Common myeloid progenitor, CD34-positive (primary cell): ENCODE data around the gene ZRANB3.

ENCODE experiments used
- CTCF ChIA-PET: fragments of 350-600 bp; sonication (Branson Sonifier 250); formaldehyde crosslinking; loops from one replicate; lab custom pipeline; 2021; ENCODE audit warnings: antibody characterized with exemption; lab: Charles Lee
- POLR2A ChIA-PET: fragments of 350-600 bp; sonication (Branson Sonifier 250); formaldehyde crosslinking; loops from one replicate; lab custom pipeline; 2021; ENCODE audit warnings: antibody characterized with exemption; lab: Charles Lee
- DNase-seq, 3 donors: peaks; one replicate each; pipeline versions ENCODE4 v3.0.0 to v3.0.0-alpha.2; 2013
- H3K27ac ChIP-seq, 2 experiments: 1 replicate in 1 of 2; 2 replicates in 1 of 2; pipeline ENCODE4 v1.7.0; 2013; ENCODE audit warnings: inconsistent platforms in 2 of 2, low read length in 2 of 2, mild to moderate bottlenecking in 2 of 2, low read depth in 1 of 2, moderate library complexity in 1 of 2; ENCODE audit not compliant: severe bottlenecking in 2 of 2, insufficient read depth in 1 of 2, poor library complexity in 1 of 2
- H3K27me3 ChIP-seq, 5 experiments: replicated peaks in 2 of 5; 1 replicate in 3 of 5; 2 replicates in 2 of 5; pipeline versions ENCODE4 v1.6.1 to v1.7.0; 2013; ENCODE audit warnings: low read length in 4 of 5, mild to moderate bottlenecking in 2 of 5, moderate library complexity in 2 of 5, inconsistent platforms in 1 of 5; ENCODE audit not compliant: insufficient read depth in 5 of 5, control insufficient read depth in 4 of 5
- H3K36me3 ChIP-seq, 4 experiments: 1 replicate in 2 of 4; 2 replicates in 2 of 4; pipeline versions ENCODE4 v1.6.1 to v1.7.0; 2013; ENCODE audit warnings: low read length in 3 of 4, control low read depth in 1 of 4, mild to moderate bottlenecking in 1 of 4; ENCODE audit not compliant: control insufficient read depth in 4 of 4, insufficient read depth in 4 of 4
- H3K4me1 ChIP-seq, 4 experiments: 1 replicate in 3 of 4; 2 replicates in 1 of 4; pipeline versions ENCODE4 v1.6.1 to v1.7.1; 2013; ENCODE audit warnings: low read length in 3 of 4, mild to moderate bottlenecking in 3 of 4, control low read depth in 1 of 4, inconsistent platforms in 1 of 4, moderate library complexity in 1 of 4; ENCODE audit not compliant: control insufficient read depth in 4 of 4, insufficient read depth in 4 of 4; ENCODE audit errors: control extremely low read depth in 1 of 4
- H3K4me3 ChIP-seq, 7 experiments: 1 replicate in 4 of 7; 2 replicates in 3 of 7; pipeline versions ENCODE4 v1.5.1 to v1.7.0; 2013; ENCODE audit warnings: mild to moderate bottlenecking in 7 of 7, low read length in 6 of 7, moderate library complexity in 6 of 7, inconsistent platforms in 2 of 7, low read depth in 2 of 7, control low read depth in 1 of 7; ENCODE audit not compliant: insufficient read depth in 4 of 7, control insufficient read depth in 1 of 7; ENCODE audit errors: extremely low read depth in 1 of 7
- H3K9me3 ChIP-seq, 5 experiments: 1 replicate in 4 of 5; 2 replicates in 1 of 5; pipeline versions ENCODE4 v1.6.1 to v1.7.1; 2013; ENCODE audit warnings: low read length in 4 of 5, mild to moderate bottlenecking in 2 of 5, inconsistent platforms in 1 of 5, low read depth in 1 of 5, moderate library complexity in 1 of 5; ENCODE audit not compliant: control insufficient read depth in 4 of 5, insufficient read depth in 2 of 5; ENCODE audit errors: control extremely low read depth in 1 of 5
- WGBS: methylation state at CpG from one replicate; pipeline ENCODE4 v1.1.5; 2013; ENCODE audit not compliant: insufficient coverage; 5-methylcytosine and 5-hydroxymethylcytosine counted together

The ZRANB3 gene

DNA sequence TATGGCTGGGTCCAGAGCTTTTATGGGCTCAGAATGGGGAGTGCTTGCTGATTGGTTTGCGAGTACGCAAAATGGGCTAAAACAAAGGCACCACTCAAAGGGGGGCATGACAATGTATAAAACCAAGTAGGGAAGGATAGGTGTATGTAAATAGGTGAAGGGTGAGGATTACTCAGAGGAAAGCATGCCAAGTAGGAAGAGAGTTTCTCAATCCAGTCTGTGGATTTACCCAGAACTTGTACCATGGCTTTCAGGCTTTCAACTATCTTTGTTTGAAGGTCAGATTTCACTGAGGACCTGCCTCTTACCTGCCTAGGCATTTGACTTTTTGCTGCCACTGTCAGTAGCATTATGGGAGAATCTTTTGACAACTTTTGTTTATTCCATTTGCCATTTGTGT lies 386.7 kb downstream of the ZRANB3 start:
- WGBS, result 90% methylated on average over 2 of the region's 2 CpGs
- DNase-seq, result no peak
- ChIA-PET CTCF (no interaction called here), POLR2A (no interaction called here)
- Histone ChIP-seq H3K4me1 (no peaks in the 10 kb centered on the region), H3K36me3 (peaks cover 14 to 51% (median 18%) of the 10 kb centered on the region in 4 experiments), H3K27ac (no peak overlapping the region), H3K4me3 (no peak overlapping the region), H3K9me3 (peaks cover 2 to 22% (median 9%) of the 10 kb centered on the region in 5 experiments), H3K27me3 (no peaks in the 10 kb centered on the region)

DNA sequence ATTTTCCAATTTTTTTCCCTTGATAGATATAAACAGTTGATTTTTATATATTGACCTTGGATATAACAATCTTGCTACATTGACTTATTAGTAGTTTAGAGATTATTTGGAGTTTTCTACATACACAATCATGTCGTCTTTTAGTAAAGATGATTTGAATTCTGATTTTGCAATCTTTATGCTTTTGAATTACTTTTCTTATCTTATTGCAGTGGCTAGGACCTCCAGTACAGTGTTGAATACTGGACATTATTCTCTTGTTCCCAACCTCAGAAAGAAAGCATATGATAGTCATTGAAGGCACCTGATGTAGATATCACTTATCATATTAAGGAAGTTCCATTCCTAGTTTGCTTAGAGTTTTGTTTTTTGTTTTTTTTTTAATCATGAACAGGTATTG lies 388.7 kb downstream of the ZRANB3 start:
- Histone ChIP-seq H3K9me3 (peaks cover 2 to 22% (median 9%) of the 10 kb centered on the region in 5 experiments), H3K4me1 (no peaks in the 10 kb centered on the region), H3K36me3 (peaks cover 12 to 68% (median 21%) of the 10 kb centered on the region in 4 experiments), H3K4me3 (no peak overlapping the region), H3K27me3 (no peaks in the 10 kb centered on the region), H3K27ac (no peak overlapping the region)
- POLR2A ChIA-PET, result no interaction called here
- CTCF ChIA-PET, result no interaction called here
- DNase-seq, result no peak
- no CpG with 5 or more reads among the region's 1 CpG for WGBS

DNA sequence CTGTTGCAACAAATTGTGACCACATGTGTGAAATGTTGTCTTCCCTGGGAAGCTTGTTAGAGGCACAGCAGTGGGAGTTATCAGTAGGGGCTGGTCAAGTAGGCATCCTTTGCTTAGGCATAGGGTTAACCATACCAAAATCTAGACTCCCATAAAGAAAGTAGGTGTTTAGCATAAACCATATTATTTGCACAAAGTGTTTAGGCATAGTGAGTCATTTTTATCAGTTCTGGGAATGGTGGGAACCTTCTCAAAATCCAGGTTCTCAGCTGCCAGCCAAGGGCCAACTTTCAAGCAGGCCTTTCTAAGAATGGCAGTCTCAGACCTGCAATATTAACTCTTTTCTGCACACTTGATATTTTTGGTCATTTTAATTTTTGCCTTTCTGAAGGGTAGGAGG lies 390.4 kb downstream of the ZRANB3 start:
- Histone ChIP-seq H3K27me3 (no peaks in the 10 kb centered on the region), H3K4me3 (no peak overlapping the region), H3K4me1 (no peaks in the 10 kb centered on the region), H3K9me3 (peaks cover 2 to 22% (median 9%) of the 10 kb centered on the region in 5 experiments), H3K36me3 (peaks cover 18 to 78% (median 27%) of the 10 kb centered on the region in 4 experiments), H3K27ac (no peak overlapping the region)
- ChIA-PET CTCF (no interaction called here), POLR2A (no interaction called here)
- DNase-seq, result no peak

DNA sequence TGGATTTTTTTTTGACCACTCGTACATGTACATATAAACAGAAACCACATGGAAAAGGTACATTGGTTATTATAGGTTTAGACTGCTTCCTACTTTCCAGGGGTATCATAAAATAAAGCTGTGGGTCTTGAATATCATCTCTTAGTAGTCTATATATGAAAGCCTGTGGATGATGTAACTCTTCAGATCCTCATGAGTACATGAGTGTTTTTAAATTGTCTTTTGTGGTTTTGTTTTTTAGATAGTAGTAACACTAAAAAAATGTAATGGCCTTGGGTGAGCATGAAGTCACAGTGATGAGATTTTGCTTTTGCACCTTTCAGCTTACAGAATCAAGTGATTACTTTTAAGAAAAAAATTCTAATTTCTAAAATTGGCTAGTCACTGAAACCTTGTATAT lies 398.7 kb downstream of the ZRANB3 start:
- no peaks in the 10 kb centered on the region for H3K4me1 ChIP-seq
- ChIA-PET POLR2A (interaction anchor here (0.6 kb wide), 1 partner anchor 23 kb away, joined by 5 read pairs; no protein-coding TSS in a partner anchor), CTCF (interaction anchor here (1.4 kb wide), 1 partner anchor 11 kb away, joined by 4 read pairs; no protein-coding TSS in a partner anchor)
- H3K27me3 ChIP-seq, result no peaks in the 10 kb centered on the region
- H3K36me3 ChIP-seq, result peaks cover 16 to 70% (median 40%) of the 10 kb centered on the region in 4 experiments
- H3K4me3 ChIP-seq, result no peak overlapping the region
- DNase-seq, result no peak
- H3K27ac ChIP-seq, result no peak overlapping the region
- WGBS, result no CpG with 5 or more reads among the region's 1 CpG
- no peaks in the 10 kb centered on the region for H3K9me3 ChIP-seq

DNA sequence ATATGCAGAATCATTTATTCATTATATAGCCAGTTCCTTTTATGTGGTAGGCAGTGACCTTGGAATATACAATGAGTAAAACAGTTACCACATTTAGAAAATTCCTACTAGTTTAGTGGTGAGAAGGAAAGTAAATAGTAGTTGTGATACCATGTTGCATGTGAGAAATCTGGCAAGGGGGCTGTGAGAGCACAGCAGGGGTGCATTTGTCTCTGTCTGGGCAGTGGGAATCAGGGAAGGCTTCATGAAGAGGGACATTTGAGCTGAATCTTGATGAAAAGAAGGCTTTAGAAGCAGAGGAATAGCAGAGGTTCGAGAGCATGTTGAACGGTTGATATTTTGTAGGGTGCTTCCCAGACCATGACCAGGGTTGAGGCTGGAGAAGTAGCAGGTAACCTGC lies 400.3 kb downstream of the ZRANB3 start:
- no peak for DNase-seq
- peaks cover 16 to 70% (median 32%) of the 10 kb centered on the region in 4 experiments for H3K36me3 ChIP-seq
- WGBS, result 86% methylated on average over 2 of the region's 2 CpGs
- CTCF ChIA-PET, result no interaction called here
- POLR2A ChIA-PET, result no interaction called here
- no peaks in the 10 kb centered on the region for H3K27me3 ChIP-seq
- H3K27ac ChIP-seq, result no peak overlapping the region
- H3K4me3 ChIP-seq, result no peak overlapping the region
- H3K4me1 ChIP-seq, result no peaks in the 10 kb centered on the region
- no peaks in the 10 kb centered on the region for H3K9me3 ChIP-seq

DNA sequence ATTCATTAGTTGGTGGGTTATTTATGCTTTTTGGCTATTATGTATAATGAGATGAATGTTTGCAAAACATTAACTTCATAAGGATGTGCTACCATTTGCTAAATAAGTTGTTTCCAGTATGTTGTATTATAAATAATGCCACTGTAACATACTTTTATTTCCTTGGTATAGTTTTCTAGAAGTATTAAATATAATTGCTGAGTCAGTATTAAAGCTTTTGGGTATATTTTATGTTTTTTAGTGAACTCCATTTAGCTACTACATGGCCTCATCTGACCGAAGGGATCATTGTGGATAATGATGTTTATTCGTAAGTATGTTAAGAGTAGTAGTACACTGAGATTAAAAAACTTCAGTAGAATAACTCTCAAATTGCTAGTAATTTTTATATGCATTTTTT lies 405.1 kb downstream of the ZRANB3 start:
- no peak overlapping the region for H3K4me3 ChIP-seq
- CTCF ChIA-PET, result no interaction called here
- H3K4me1 ChIP-seq, result no peaks in the 10 kb centered on the region
- no peaks in the 10 kb centered on the region for H3K9me3 ChIP-seq
- H3K36me3 ChIP-seq, result peaks cover 10 to 52% (median 20%) of the 10 kb centered on the region in 4 experiments
- no peak overlapping the region for H3K27ac ChIP-seq
- no CpG with 5 or more reads among the region's 2 CpGs for WGBS
- POLR2A ChIA-PET, result no interaction called here
- no peak for DNase-seq
- H3K27me3 ChIP-seq, result no peaks in the 10 kb centered on the region

DNA sequence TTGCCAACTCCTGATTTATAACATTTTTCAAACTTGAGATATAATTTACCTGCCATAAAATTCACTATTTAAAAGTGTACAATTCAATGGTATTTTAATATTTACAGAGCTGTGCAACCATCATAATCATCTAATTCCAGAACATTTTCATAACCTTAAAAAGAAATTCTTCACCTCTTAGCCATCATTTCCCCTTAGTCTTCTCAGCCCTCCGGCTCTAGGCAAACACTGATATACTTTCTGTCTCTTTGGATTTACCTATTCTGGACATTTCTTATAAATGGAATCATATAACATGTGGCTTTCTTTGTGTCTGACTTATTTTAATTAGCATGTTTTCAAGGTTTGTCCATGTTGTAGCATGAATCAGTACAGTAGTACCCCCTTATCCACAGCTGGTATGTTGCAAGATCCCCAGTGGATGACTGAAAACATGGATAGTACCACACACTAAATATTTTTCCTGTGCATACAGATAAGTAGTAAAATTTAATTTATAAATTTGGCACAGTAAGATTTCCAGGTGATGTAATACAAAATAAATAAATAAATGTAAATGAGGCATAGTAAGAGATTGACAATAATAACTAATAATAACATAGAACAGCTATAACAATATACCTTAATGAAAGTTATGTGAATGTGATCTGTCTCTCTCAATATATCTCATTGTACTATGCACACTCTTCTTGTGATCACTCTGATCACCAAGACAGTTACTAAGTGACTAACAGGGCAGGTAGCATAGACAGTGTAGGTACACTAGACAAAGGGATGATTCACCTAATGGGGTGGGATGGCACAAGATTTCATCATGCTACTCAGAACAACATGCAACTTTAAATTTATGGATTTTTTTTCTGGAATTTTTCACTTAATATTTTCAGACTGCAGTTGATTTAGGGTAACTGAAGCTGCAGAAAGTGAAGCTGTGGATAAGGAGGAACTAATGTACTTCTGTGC lies 405.8 kb downstream of the ZRANB3 start:
- Histone ChIP-seq H3K9me3 (no peaks in the 10 kb centered on the region), H3K36me3 (peaks cover 14 to 44% (median 17%) of the 10 kb centered on the region in 4 experiments), H3K27ac (no peak overlapping the region), H3K4me1 (no peaks in the 10 kb centered on the region), H3K4me3 (no peak overlapping the region), H3K27me3 (no peaks in the 10 kb centered on the region)
- ChIA-PET CTCF (no interaction called here), POLR2A (no interaction called here)
- no peak for DNase-seq
- WGBS, result no CpG with 5 or more reads among the region's 1 CpG
